HFFc6 (cell line): ENCODE data around the gene MYO1A. TPM values are rescaled to one million over a fixed set of nuclear protein-coding genes. Genes with fewer than 3 reads are reported as not detected.

ENCODE experiments used
- DNase-seq: peaks from one replicate; pipeline ENCODE4 v3.0.0-alpha.2; 2018
- H3K27ac Mint-ChIP-seq: 2 replicates; pipeline ENCODE4 v1.8.0; 2020; ENCODE audit warnings: mild to moderate bottlenecking, mixed read lengths
- H3K27me3 Mint-ChIP-seq: 2 replicates; pipeline ENCODE4 v1.8.0; 2021; ENCODE audit warnings: mild to moderate bottlenecking, moderate library complexity, mixed read lengths; ENCODE audit not compliant: insufficient read depth
- H3K36me3 Mint-ChIP-seq: 2 replicates; pipeline ENCODE4 v1.8.0; 2021; ENCODE audit warnings: low read depth, mixed read lengths
- H3K4me1 Mint-ChIP-seq: 2 replicates; pipeline ENCODE4 v1.8.0; 2020; ENCODE audit warnings: low read depth, mixed read lengths
- H3K4me3 Mint-ChIP-seq: 2 replicates; pipeline ENCODE4 v1.8.0; 2020; ENCODE audit warnings: mild to moderate bottlenecking, moderate library complexity, mixed read lengths
- H3K9me3 Mint-ChIP-seq: 2 replicates; pipeline ENCODE4 v1.8.0; 2020; ENCODE audit warnings: mild to moderate bottlenecking, mixed read lengths
- CTCF ChIP-seq: fragments of 200-600 bp; sonication (generic); IDR thresholded peaks from 2 replicates; pipeline ENCODE4 v1.5.0; 2021; ENCODE audit warnings: antibody characterized with exemption, mild to moderate bottlenecking
- total RNA-seq, 6 experiments: library from RNA; stranded (reverse); fragmentation: NEBNext Ultra II Directional; extraction: Animal tissue kit (Norgen Biotek cat#: 25700); gene quantifications; 2 replicates in 1 of 6; 3 replicates in 5 of 6; pipeline ENCODE4 v1.2.3, GENCODE V29; 2021

Gene MYO1A
- total RNA-seq, 6 experiments from 2014 or later = 0.23 TPM; not detected in 5

GRCh38 chr12:57088354-57089270 lies 38.7 kb upstream of the MYO1A start, which contains the start of gene NAB2:
Gene NAB2 (plus strand): TSS chr12:57089114. CDS start chr12:57089272, 158 bp downstream.
- peak; percentile 92 for DNase-seq
- Mint-ChIP-seq H3K4me3 (peak within 1 kb of the TSS; percentile 96), H3K9me3 (no peaks in the 10 kb centered on the region), H3K4me1 (peaks cover 62% of the 10 kb centered on the region), H3K36me3 (peaks cover 17% of the 10 kb centered on the region), H3K27me3 (peaks cover 15% of the 10 kb centered on the region), H3K27ac (peak within 1 kb of the TSS; percentile 98)
- TF ChIP-seq CTCF = no peak

GRCh38 chr12:57087691-57088353 lies 37.9 kb upstream of the MYO1A start:
- Mint-ChIP-seq H3K27ac (peak overlapping the region; percentile 98), H3K27me3 (peaks cover 14% of the 10 kb centered on the region), H3K4me1 (peaks cover 54% of the 10 kb centered on the region), H3K4me3 (peak overlapping the region; percentile 88), H3K36me3 (peaks cover 17% of the 10 kb centered on the region), H3K9me3 (no peaks in the 10 kb centered on the region)
- TF ChIP-seq CTCF = no peak
- DNase-seq = peak; percentile 87

GRCh38 chr12:57087010-57087690 lies 37.2 kb upstream of the MYO1A start:
- peak overlapping the region; percentile 98 for H3K27ac Mint-ChIP-seq
- peak overlapping the region; percentile 88 for H3K4me3 Mint-ChIP-seq
- peaks cover 47% of the 10 kb centered on the region for H3K4me1 Mint-ChIP-seq
- peaks cover 17% of the 10 kb centered on the region for H3K36me3 Mint-ChIP-seq
- H3K9me3 Mint-ChIP-seq = no peaks in the 10 kb centered on the region
- no peak for TF ChIP-seq CTCF
- peak; percentile 72 for DNase-seq
- peaks cover 11% of the 10 kb centered on the region for H3K27me3 Mint-ChIP-seq

- peak; percentile 58 for TF ChIP-seq CTCF
- H3K27me3 Mint-ChIP-seq = peaks cover 11% of the 10 kb centered on the region
- DNase-seq = peak; percentile 66
- no peaks in the 10 kb centered on the region for H3K9me3 Mint-ChIP-seq
- H3K4me1 Mint-ChIP-seq = peaks cover 41% of the 10 kb centered on the region
- H3K36me3 Mint-ChIP-seq = peaks cover 17% of the 10 kb centered on the region
- H3K27ac Mint-ChIP-seq = peak overlapping the region; percentile 98
- H3K4me3 Mint-ChIP-seq = peak overlapping the region; percentile 88
Measured at GRCh38 chr12:57086493-57087009, 36.6 kb upstream of the MYO1A start.

GRCh38 chr12:57085999-57086492 lies 36.1 kb upstream of the MYO1A start:
- peaks cover 36% of the 10 kb centered on the region for H3K4me1 Mint-ChIP-seq
- peaks cover 9% of the 10 kb centered on the region for H3K27me3 Mint-ChIP-seq
- peak overlapping the region; percentile 88 for H3K4me3 Mint-ChIP-seq
- peak overlapping the region; percentile 98 for H3K27ac Mint-ChIP-seq
- H3K36me3 Mint-ChIP-seq = peaks cover 14% of the 10 kb centered on the region
- DNase-seq = peak; percentile 43
- no peak for TF ChIP-seq CTCF
- no peaks in the 10 kb centered on the region for H3K9me3 Mint-ChIP-seq
